ENCODE measurements around the gene SGK1. TPM values are rescaled to one million over a fixed set of nuclear protein-coding genes. Genes with fewer than 3 reads are reported as not detected.
"Not testable (repeated sequence)": the region's sequence is repeated elsewhere in the genome, so short reads cannot be mapped to it uniquely, and the experiment has no call there.

SGK1 gene
- total RNA-seq, 1 donor from 2014 or later: 560 TPM

DNA sequence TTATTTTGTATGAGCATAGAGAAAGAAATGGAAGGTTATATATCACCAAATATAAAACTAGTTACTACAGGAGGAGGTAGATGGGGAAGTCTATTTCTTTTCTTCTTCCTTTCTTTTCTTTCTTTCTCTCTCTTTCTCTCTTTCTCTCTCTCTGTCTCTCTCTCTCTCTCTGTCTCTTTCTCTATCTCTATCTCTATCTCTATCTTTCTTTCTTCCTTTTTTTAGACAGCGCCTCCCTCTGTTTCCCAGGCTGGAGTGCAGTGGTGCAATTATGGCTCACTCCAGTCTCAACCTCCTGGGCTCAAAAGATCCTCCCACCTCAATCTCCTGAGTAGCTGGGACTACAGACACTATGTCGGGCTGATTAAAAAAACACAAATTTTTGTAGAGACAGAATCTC, 10.2 kb upstream of the SGK1 start:
- DNase-seq (ENCODE audit: low read depth): no peak

DNA sequence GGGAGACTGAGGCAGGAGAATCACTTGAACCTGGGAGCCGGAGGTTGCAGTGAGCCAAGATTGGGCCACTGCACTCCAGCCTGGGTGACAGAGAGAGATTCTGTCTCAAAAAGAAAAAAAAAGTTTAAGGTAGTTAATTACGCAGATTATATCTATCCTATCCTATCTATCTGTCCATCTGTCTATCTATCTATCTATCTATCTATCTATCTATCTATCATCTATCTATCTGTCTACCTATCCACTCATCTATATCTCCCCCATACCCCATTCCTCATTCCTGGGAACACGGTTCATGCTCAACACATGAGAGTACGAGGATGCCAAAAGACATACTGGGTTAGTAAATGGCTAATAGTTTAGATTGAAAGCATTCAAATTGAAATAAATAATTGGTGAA, 8.3 kb upstream of the SGK1 start:
- not testable (repeated sequence) for DNase-seq (ENCODE audit: low read depth)

DNA sequence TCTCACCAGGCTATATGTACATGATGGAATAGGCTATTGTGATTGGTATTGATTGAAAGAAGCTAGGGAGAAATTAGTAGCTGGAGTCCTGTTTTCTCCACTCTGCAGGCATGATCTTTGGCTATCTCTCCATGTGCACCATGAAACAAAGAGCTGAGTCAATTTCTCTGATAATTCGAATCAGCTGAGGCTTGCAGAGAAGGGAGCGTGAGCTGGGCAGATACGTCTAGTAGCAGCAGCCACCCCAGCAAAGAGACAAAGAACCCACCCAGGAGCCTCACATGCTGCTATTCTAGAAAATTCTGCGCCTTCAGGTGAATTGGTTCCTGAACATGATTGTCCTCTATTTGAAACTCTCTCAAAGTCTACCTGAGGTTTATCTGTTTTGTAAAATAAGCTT, 6.9 kb upstream of the SGK1 start:
- no peak for DNase-seq (ENCODE audit: low read depth)

DNA sequence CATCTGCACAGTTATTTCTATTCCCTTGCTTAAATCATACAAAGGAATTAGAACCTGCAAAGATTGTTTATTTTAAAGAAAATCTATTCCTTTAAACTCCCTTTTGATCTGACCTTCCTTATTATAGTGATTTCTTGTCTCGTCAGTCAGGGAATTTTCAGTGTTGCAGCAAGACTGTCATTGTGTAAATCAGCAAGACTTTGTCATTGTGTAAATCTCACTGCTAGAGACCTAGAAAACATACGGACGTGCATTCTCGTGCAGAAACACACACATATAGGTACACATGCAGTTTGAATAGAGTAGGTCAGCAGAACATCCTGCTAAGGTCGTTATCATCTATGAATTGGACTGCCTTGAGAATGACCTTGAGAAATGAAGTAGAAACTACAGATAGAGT, 6.2 kb upstream of the SGK1 start:
- DNase-seq (ENCODE audit: low read depth): no peak

DNA sequence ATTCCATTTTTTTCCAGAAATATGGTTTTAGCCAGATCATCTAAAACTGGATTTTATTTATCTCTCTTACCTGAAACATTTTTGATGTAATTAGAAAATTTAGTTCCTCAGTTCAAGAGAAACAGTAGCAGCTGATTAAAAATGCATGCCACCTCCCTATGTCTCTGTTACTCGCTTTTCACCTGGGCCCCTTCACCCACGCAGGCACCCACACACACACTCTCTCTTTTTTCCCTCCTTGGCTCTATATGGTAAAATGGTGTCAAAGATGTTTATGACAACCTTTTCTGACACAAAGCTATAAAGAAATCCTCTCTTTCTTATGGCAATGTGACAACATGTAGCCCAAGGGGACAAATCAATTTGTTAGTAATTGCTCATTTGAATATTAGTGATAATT, 5.8 kb upstream of the SGK1 start:
- DNase-seq (ENCODE audit: low read depth): no peak

DNA sequence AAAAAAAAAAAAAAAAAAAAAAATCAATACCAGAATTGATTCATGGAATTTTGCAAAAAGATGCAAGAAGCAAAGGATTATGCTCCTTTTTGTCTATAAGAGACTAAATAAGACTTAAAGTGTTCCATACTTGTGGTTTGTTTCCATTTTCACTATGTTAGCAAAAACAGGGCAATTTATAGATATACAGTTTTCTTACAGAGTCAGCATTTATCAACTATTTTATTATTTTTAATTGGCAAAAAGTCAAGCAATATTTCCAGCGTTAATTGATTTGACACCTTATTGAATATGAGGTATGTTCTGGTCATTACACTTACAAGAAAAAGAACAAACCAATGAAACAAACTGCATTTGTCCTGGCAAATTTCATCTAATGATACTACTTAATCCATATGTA, 5.4 kb upstream of the SGK1 start:
- DNase-seq (ENCODE audit: low read depth): no peak

DNA sequence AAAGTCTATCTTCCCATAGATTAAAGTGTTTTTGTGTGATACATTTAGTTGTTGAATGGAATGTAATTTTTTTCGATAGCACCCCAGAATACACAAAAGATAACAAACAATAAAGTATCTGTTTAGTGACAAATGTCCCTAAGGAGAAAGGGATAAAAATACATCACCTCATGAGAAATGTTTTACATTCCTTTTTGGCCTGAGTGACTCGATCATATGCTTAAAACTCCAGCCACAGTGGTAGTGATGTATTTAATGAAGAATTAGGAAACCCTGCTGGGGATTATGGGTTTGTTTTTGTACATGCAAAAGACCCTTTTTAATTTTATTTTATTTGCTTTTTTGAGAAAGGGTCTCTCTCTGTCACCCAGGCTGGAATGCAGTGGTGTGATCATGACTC, 4.3 kb upstream of the SGK1 start:
- no peak for DNase-seq (ENCODE audit: low read depth)

DNA sequence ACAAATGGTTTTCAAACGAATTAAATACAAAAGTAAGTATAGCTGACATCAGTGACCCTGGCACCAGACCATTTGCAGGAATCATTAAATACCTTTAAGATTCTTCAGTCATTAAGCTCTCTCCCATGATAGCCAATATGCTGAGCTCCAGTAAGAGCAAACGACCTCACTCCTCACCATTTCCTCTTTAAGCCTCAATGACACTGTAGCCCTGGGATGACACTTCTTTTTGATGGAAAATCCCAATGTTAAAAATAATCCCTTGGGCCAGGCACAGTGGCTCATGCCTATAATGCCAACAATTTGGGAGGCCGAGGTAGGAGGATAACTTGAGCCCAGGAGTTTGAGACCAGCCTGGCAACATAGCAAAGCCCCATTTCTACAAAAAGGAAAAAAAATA, 3.3 kb upstream of the SGK1 start:
- no peak for DNase-seq (ENCODE audit: low read depth)

DNA sequence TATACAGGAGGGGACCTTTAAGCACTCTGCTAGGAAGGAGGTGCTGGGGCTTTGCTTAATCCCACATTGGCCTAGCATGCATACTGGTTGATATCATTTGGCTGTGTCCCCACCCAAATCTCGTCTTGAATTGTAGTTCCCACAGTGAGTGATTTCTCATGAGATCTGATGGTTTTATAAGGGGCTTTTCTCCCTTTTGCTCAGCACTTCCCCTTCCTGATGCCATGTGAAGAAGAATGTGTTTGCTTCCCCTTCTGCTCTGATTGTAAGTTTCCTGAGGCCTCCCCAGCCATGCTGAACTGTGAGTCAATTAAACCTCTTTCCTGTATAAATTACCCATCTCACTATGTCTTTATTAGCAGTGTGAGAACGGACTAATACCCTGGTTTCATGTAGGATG, 1.8 kb upstream of the SGK1 start:
- not testable (repeated sequence) for DNase-seq (ENCODE audit: low read depth)

DNA sequence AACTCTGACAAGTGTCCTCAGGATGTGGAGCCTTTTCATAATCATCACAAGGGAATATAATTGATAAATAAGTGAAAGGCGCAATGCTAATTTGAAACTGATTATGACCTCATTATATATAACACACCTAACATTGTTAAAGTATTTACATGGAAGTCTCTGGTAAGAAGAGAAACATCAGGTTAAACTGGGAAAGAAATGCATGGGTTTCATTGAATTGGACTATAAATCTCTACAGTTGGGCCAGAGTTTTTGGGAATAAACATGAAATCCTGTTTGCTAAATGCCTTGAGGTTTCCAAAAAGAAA, 1.0 kb upstream of the SGK1 start:
- DNase-seq (ENCODE audit: low read depth): no peak

DNA sequence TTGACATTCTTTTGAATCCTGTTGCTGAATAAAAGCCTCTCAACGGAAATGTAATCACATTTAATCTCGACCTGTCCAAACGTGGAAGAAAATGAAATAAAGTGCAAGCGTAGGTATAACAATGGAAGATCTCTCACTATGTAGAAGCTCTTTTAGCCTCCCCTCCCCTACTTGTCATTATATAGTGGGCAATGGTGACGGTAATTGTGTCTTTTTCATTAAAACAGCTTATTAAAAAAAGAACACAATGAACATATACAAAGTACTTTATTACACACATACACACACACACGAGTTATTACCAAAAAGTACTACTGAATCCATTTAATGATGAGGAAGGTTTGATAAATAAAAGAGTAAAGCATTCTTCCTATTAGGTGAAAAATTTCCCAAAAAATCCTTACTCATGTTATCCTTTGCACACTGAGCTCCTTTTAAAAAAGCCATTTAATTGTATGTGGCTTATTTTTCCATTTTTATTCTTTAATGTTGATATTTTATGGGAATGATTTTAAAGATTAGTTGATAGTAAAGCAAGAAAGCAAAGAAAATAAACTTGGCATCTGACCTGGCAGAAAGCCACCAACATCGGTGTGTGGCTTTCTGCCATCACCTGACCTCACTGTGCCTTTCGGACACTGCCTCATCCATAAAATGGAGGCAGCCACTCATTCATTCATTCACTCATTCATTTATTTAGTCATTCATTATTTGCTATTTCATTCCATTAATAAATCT, 493 bp upstream of the SGK1 start:
- DNase-seq (ENCODE audit: low read depth): no peak

DNA sequence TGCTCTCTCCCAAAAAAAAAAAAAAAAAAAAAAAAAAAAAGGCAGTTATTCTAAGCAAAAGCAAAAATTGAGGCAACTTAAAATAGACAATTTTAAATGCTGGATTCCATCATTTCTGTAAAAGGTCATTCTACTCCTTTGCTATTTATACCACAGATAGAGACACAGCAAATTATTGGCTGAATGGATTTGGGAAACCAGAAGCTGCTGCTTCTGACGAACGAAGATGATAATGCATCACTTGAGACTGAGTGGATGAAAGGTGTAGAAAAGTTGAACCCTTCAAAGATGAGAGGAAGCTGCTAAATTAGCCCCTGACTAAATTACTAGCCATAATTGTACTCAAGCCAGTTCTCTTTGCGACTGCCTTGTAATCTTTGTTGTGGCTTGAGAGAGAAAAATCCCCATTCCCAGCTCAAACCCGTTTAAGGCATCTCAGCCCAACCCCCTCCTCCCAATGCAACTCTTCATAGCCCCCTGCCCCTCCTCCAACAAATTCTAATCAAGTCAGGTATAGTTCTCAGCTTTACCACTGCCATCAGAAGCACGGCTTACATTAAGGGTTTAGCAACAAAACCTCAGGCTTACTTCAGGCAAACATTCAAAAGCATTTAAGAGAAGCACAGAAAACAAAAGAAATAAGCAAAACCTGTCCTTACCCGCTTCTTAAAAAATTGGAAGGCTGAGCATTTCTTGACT, 1.0 kb downstream of the SGK1 start:
- no peak for DNase-seq (ENCODE audit: low read depth)

DNA sequence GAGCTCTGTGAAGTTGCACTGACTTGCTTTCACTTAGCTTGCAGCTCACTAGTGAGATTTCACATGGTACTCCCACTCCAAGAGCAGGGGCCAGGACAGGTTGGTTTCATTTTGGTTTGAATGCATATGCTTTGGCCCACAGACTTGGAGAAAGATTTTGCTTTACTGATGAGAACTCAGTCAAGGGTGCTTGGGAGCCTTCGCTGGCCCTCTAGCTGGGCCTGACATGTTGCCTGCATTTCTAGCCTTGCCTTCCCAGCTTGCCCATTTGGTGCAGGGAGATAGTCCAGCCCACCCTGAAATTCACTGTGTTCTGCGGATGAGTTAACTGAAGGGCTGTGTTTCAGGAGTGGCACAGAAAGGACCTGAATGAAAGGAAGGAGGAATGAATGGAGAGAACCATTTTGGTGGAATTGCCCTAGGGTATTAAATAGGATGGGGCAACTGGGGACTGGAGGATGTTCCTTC, 1.9 kb downstream of the SGK1 start:
- no peak for DNase-seq (ENCODE audit: low read depth)

DNA sequence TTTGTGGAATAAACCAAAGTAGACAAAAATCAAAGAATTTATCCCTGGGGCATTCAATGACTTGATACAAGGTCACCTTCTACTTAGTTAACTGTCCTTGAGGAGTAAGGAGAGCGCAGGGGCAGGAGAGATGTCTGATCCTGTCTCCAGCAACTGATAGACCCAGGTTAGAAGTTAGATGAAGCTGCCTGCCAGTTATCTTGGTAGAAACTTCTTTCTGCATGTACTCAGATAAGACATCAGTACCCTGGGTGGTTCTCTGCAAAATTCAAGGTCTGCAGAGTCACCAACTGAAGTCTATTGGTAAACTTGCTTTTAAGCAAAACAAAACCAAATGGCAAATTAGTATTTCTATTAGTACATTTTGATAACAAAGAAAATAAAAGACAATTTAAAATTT, 2.7 kb downstream of the SGK1 start:
- DNase-seq (ENCODE audit: low read depth): no peak

DNA sequence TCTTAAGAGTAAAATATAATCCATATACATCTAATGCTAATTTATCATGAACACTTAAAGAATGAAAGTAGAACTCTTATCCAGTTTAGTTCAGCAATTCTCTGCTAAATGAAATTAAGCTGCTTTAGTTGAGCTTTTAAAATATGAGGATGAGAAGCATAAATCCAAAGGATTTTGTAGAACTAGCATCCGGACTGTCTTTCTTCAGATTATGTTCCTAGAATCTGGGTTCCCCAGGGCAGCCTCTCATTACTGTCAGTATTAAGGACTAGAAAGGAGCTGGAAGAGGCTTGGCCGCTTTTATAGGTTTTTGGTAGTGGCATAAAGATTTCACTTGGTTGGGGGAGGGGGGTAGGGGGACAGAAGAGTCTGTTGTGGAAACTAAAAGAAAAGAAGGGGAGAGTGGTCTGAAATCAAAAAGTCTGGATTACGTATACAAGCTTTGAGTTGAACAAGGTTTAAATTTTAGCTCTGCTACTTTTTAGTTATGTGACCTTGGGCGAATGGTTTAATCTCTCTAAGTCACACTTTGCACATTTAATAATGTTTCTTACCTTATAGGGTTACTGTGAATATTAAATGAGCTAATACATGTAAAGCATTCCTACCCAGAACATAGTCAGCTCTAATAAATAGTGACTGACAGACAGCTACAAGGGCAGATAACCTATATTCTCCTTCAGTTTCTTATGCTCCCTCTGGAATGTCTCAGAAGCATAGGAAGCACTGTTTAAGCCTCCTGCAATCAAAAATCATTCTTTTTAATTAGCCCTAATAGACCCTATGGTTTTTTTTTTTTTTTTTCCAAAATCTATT, 3.7 kb downstream of the SGK1 start:
- DNase-seq (ENCODE audit: low read depth): no peak

DNA sequence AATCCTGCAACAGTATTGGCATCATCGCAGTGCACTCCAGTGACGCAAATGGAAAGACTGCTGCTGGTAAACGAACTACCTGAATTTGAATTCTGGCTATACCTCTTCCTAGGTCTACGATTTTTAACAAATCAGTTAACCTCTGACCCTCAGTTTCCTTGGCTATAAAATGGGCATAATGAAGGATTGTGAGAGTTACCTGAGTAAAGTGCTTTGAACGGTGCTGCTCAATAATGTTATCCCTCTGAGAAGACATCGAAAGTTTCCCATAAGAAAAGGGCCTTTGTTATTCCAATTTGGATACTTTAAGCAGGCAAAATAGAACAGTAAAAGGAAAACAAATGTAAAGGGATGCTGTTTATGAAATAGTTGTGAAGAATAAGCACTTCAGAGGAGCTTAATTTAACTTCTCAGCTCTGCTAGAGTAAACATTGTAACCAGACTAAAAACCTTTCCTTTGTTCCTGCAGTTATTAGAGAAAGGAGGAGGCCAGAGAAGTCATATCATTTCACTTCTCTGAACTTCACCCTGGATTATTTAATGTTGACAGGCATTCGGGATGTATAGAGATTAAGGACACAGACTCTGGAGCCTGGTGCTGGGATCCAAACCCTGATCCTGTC, 5.8 kb downstream of the SGK1 start:
- no peak for DNase-seq (ENCODE audit: low read depth)

DNA sequence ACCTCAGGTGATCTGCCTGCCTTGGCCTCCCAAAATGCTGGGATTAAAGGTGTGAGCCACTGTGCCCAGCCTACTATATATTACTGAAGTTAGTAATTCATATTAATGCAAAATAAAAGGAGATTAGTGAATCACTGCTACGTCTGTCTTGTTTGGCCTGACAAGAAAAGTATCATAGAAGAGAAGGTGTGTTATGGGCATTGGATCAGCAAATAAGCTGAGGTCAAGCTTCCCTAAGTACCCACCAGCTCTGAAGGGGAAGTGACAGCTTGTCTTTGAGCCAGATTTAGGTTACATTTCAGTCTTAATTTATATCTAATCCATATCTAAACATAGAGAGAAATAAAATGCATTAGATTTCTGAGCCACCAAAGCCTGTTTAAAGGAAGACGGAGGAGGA, 7.1 kb downstream of the SGK1 start:
- no peak for DNase-seq (ENCODE audit: low read depth)

DNA sequence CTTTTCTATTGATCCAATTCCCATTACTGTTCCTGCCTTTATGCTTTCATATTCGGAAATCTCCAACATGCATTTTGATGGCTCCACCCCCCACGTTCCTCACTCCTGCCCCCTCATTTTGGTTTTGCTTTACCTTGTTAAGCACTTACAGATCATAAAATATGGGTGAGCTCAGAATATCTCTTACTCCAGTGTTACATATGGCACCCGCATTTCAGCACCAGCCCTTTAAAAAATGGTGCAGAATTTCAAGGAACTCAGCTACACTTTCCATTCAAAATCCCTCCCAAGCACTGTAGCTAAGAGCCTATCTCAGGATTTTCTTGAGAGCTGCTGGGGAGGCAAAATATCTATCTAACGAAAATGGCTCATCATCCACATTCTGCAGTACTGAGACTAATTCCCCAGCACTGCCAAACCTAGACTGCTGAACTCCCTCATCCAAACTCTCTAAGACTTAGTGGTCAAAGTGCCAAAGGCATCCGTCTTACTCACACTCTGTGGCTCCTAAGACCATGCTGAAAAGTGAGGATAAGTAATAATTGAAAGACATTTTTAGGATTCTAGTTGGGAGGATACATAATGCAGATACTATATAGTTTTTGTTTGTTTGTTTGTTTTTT, 7.8 kb downstream of the SGK1 start:
- DNase-seq (ENCODE audit: low read depth): no peak

DNA sequence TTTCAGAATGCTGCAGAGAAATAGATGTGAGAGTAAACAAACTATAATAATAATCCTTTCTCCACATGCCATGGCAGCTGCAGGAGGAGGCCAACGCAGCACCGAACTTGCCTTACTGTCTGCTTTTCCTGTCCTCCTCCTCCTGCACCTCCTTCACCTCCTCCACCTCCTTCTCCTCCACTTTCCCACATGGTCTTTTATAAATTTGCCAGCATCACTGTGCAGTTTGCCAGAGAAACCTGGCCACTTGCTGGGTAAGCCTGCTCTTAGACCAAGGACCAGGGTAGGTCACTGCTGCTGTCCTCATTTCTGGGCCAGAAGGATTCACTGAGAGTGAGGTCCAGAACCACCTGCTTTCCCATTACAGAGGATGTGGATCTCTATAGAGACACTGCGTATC, 8.7 kb downstream of the SGK1 start:
- no peak for DNase-seq (ENCODE audit: low read depth)

DNA sequence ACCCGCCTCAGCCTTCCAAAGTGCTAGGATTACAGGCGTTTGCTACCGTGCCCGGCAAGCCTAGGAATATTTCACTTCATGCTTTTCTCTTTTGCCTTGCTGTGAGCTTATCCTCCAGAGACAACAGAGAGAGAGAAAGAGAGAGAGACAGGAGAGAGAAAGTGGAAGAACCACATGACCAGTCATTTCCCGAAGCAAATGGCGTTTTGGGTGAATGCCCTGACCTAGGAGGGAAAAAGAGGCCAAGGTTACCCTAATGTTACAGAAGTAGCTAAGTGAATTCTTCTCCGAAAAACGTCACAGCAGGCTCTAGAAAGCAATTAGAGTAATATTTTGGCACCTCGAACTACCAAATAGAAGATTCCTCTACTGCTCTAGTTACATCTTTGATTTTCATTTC, 9.1 kb downstream of the SGK1 start:
- DNase-seq (ENCODE audit: low read depth): no peak

DNA sequence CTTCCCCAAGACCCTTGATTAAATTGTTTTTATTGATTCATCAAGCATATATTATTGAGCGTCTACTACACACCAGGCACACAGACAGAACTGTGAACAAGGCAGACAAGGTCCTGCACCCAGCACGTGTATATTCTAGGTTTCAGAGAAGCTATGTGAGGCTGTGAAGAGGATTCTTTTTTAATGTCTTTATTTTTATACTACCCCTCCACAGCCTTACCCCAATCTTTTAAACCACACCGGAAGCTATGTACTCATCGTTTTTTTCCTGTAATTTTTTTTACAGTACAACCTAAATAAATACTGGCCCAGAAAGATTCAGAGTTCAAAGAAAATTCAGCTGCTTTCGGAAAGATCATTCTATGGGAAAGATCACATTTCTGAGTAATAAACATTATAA, 10.0 kb downstream of the SGK1 start:
- DNase-seq (ENCODE audit: low read depth): no peak

DNA sequence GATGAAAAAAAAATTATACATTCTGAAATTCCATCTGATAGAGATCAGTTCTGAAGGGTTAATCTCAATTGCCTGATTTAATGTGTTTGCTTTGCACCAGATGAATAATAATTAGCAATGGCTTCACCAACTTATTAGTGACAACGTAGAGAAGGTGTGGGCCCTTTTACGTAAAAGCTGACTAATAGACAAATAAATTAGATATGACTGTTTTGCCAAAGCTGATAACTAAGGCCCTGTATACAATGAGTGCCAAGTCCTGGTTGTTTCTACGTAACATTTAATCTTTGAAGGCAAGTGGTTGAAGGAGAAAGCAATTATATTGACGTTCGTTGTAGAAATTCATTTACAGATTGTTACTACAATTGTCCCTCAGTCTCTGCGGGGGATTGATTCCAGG, 10.8 kb downstream of the SGK1 start:
- no peak for DNase-seq (ENCODE audit: low read depth)

Measured in renal cortical epithelial cell (primary cell).